BJ (cell line): Measurements from ENCODE around the gene ITM2C. TPM values are rescaled to one million over a fixed set of nuclear protein-coding genes. Genes with fewer than 3 reads are reported as not detected.

ENCODE experiments used
- CTCF ChIA-PET: fragments of 350-600 bp; formaldehyde crosslinking; extraction: SDS; loops from one replicate; lab custom pipeline; 2021; ENCODE audit warnings: antibody characterized with exemption, inconsistent platforms; lab: Yijun Ruan, JAX
- POLR2A ChIA-PET: fragments of 300-600 bp; sonication (Branson Sonifier 250); formaldehyde crosslinking; extraction: SDS; loops from one replicate; lab custom pipeline; 2021; ENCODE audit warnings: antibody characterized with exemption; lab: Charles Lee
- DNase-seq: peaks from one replicate; pipeline ENCODE4 v3.0.0-alpha.2; 2011; ENCODE audit warnings: low read depth
- H3K27me3 ChIP-seq: 2 replicates; pipeline ENCODE4 v1.6.0; 2011; ENCODE audit warnings: low read length; ENCODE audit not compliant: control insufficient read depth, insufficient read depth
- H3K36me3 ChIP-seq: 2 replicates; pipeline ENCODE4 v1.5.1; 2011; ENCODE audit warnings: low read length; ENCODE audit not compliant: control insufficient read depth, insufficient read depth
- H3K4me3 ChIP-seq: 2 replicates; pipeline ENCODE4 v1.5.1; 2011; ENCODE audit warnings: low read depth, mild to moderate bottlenecking, control low read depth, low read length
- CTCF ChIP-seq: IDR thresholded peaks from 2 replicates; pipeline ENCODE4 v1.5.1; 2011; ENCODE audit warnings: low read depth, mild to moderate bottlenecking, control low read depth, inconsistent platforms, low read length, moderate library complexity; ENCODE audit not compliant: insufficient read depth
- polyA plus RNA-seq: library from polyadenylated mRNA; depleted of rRNA; stranded (reverse); fragments of >200 nt; gene quantifications from 2 replicates; pipeline ENCODE4 v1.2.3, GENCODE V29; 2011

The ITM2C gene
- polyA plus RNA-seq, 1 experiment = 885 TPM

- no peak for TF ChIP-seq CTCF
- H3K27me3 ChIP-seq = peaks cover 5% of the 10 kb centered on the region; the same call in 1 of the 2 replicates
- no peak overlapping the region for H3K4me3 ChIP-seq
- ChIA-PET CTCF (interaction anchor here (1.3 to 2.0 kb wide), 3 partner anchors 13 to 75 kb away, joined by 3 to 6 read pairs (median 3); no protein-coding TSS in a partner anchor), POLR2A (no interaction called here)
- H3K36me3 ChIP-seq = no peaks in the 10 kb centered on the region
- DNase-seq = no peak
Measured at GRCh38 chr2:230912724-230913123, 48.0 kb downstream of the ITM2C start.

GRCh38 chr2:230913406-230914143 lies 48.8 kb downstream of the ITM2C start:
- POLR2A ChIA-PET = no interaction called here
- peaks cover 5% of the 10 kb centered on the region; the same call in 1 of the 2 replicates for H3K27me3 ChIP-seq
- no peak overlapping the region for H3K4me3 ChIP-seq
- CTCF ChIA-PET = interaction anchor here (0.7 to 2.0 kb wide), 8 partner anchors 11 to 90 kb away, joined by 3 to 6 read pairs (median 3); no protein-coding TSS in a partner anchor
- no peak for DNase-seq
- TF ChIP-seq CTCF = peak; percentile 42
- no peaks in the 10 kb centered on the region for H3K36me3 ChIP-seq

- no peaks in the 10 kb centered on the region for H3K36me3 ChIP-seq
- no peak for DNase-seq
- ChIA-PET POLR2A (no interaction called here), CTCF (no interaction called here)
- H3K27me3 ChIP-seq = peaks cover 5% of the 10 kb centered on the region; the same call in 1 of the 2 replicates
- TF ChIP-seq CTCF = no peak
- H3K4me3 ChIP-seq = no peak overlapping the region
Measured at GRCh38 chr2:230914886-230915285, 50.1 kb downstream of the ITM2C start.

- DNase-seq = no peak
- Histone ChIP-seq H3K4me3 (no peak overlapping the region), H3K36me3 (no peaks in the 10 kb centered on the region), H3K27me3 (peaks cover 6% of the 10 kb centered on the region; the same call in 1 of the 2 replicates)
- ChIA-PET CTCF (no interaction called here), POLR2A (no interaction called here)
- TF ChIP-seq CTCF = no peak
Measured at GRCh38 chr2:230915319-230915718, 50.6 kb downstream of the ITM2C start.

- no peak for TF ChIP-seq CTCF
- POLR2A ChIA-PET = no interaction called here
- H3K4me3 ChIP-seq = no peak overlapping the region
- H3K27me3 ChIP-seq = peaks cover 8% of the 10 kb centered on the region
- no peak for DNase-seq
- CTCF ChIA-PET = no interaction called here
- no peaks in the 10 kb centered on the region for H3K36me3 ChIP-seq
Measured at GRCh38 chr2:230916218-230916617, 51.5 kb downstream of the ITM2C start.
